T-cell (primary cell): ENCODE results near the gene PYGB. TPM values are rescaled to one million over a fixed set of nuclear protein-coding genes. Genes with fewer than 3 reads are reported as not detected.

ENCODE experiments used
- ATAC-seq, 4 experiments: fragments of 200-7000 bp in 3 of 4; fragments of 150-1000 bp in 1 of 4; cut with Tn5 transposase; replicated peaks in 1 of 4; 1 replicate in 3 of 4; 2 replicates in 1 of 4; pipeline ENCODE4 v1.10.0; 2021; ENCODE audit warnings: moderate library complexity in 3 of 4, mild to moderate bottlenecking in 2 of 4, moderate number of reproducible peaks in 1 of 4
- CTCF ChIA-PET, 2 donors: fragments of 300-600 bp; sonication (Branson Sonifier 250); formaldehyde crosslinking; loops; one replicate each; lab custom pipeline; 2022; ENCODE audit warnings: antibody characterized with exemption in 2 of 2; lab: Charles Lee
- POLR2A ChIA-PET, 2 donors: fragments of 300-600 bp; sonication (Branson Sonifier 250); formaldehyde crosslinking; loops; one replicate each; lab custom pipeline; 2022; ENCODE audit warnings: antibody characterized with exemption in 2 of 2; lab: Charles Lee
- DNase-seq, 35 experiments: peaks; one replicate each; pipeline versions ENCODE4 v3.0.0 to v3.0.0-alpha.2; 2013 to 2023
- H3K27ac ChIP-seq: one replicate; pipeline ENCODE4 v1.5.1; 2013; ENCODE audit warnings: low read length
- H3K27me3 ChIP-seq, 2 experiments: replicated peaks in 1 of 2; 1 replicate in 1 of 2; 2 replicates in 1 of 2; pipeline versions ENCODE4 v1.6.1 to v1.7.0; 2013; ENCODE audit warnings: low read length in 1 of 2, mixed read lengths in 1 of 2; ENCODE audit not compliant: control insufficient read depth in 2 of 2, insufficient read depth in 2 of 2; ENCODE audit errors: extremely low read depth in 1 of 2
- H3K36me3 ChIP-seq, 2 donors: 1 replicate in 1 of 2; 2 replicates in 1 of 2; pipeline versions ENCODE4 v1.6.1 to v1.7.0; 2013; ENCODE audit warnings: low read length in 1 of 2; ENCODE audit not compliant: control insufficient read depth in 2 of 2, insufficient read depth in 1 of 2; ENCODE audit errors: extremely low read depth in 1 of 2
- H3K4me1 ChIP-seq, 2 experiments: 1 replicate in 1 of 2; 2 replicates in 1 of 2; pipeline versions ENCODE4 v1.6.1 to v1.7.0; 2013; ENCODE audit warnings: low read length in 2 of 2, mixed read lengths in 1 of 2; ENCODE audit not compliant: insufficient read depth in 2 of 2, control insufficient read depth in 1 of 2; ENCODE audit errors: extremely low read depth in 1 of 2
- H3K4me3 ChIP-seq, 2 donors: 1 replicate in 1 of 2; 2 replicates in 1 of 2; pipeline versions ENCODE4 v1.5.1 to v1.7.0; 2013; ENCODE audit warnings: mild to moderate bottlenecking in 2 of 2, low read length in 1 of 2, moderate library complexity in 1 of 2; ENCODE audit not compliant: control insufficient read depth in 1 of 2; ENCODE audit errors: extremely low read depth in 1 of 2
- H3K9me3 ChIP-seq: 2 replicates; pipeline ENCODE4 v1.7.0; 2013
- H3K27ac Mint-ChIP-seq, 2 donors: one replicate each; pipeline ENCODE4 v1.8.0; 2020 to 2021; ENCODE audit warnings: mild to moderate bottlenecking in 2 of 2, mixed read lengths in 2 of 2
- H3K27me3 Mint-ChIP-seq, 2 donors: one replicate each; pipeline ENCODE4 v1.8.0; 2021 to 2022; ENCODE audit warnings: mixed read lengths in 2 of 2
- H3K36me3 Mint-ChIP-seq: one replicate; pipeline ENCODE4 v1.8.0; 2021; ENCODE audit warnings: mixed read lengths
- H3K4me1 Mint-ChIP-seq, 3 donors: one replicate each; pipeline ENCODE4 v1.8.0; 2020 to 2022; ENCODE audit warnings: mixed read lengths in 3 of 3, mild to moderate bottlenecking in 1 of 3
- H3K4me3 Mint-ChIP-seq, 3 donors: one replicate each; pipeline ENCODE4 v1.8.0; 2020 to 2022; ENCODE audit warnings: mild to moderate bottlenecking in 3 of 3, mixed read lengths in 3 of 3, moderate library complexity in 3 of 3
- H3K9me3 Mint-ChIP-seq, 3 donors: one replicate each; pipeline ENCODE4 v1.8.0; 2020 to 2022; ENCODE audit warnings: mixed read lengths in 3 of 3
- WGBS: methylation state at CpG from one replicate; pipeline ENCODE4 v1.1.5; 2013; ENCODE audit warnings: missing lambda C conversion rate; ENCODE audit not compliant: insufficient coverage; 5-methylcytosine and 5-hydroxymethylcytosine counted together
- total RNA-seq, 35 experiments: library from RNA in 6 of 35; stranded (reverse) in 6 of 35; fragments of 120-200 nt in 1 of 35; gene quantifications; one replicate each; pipeline versions ENCODE4 v1.2.1 to v1.2.4 and lab custom pipeline; 2013 to 2026

The PYGB gene
- total RNA-seq, 5 donors from 2014 or later (not counting 1 experiment from before 2014, with no cell fraction given), result 29.7 to 53.4 (median 36.5) TPM

GRCh38 chr20:25251019-25251418, 3.1 kb downstream of the PYGB start:
- Mint-ChIP-seq H3K9me3 (no peaks in the 10 kb centered on the region), H3K36me3 (no peaks in the 10 kb centered on the region), H3K4me1 (peaks cover 45 to 61% (median 58%) of the 10 kb centered on the region in 3 donors), H3K27ac (no peak overlapping the region), H3K27me3 (no peaks in the 10 kb centered on the region), H3K4me3 (no peak overlapping the region)
- H3K4me1 ChIP-seq, result peaks cover 14 to 29% of the 10 kb centered on the region in 2 experiments
- ChIA-PET CTCF (interaction anchor here in 1 of 2 donors (0.6 kb wide), 1 partner anchor 215 kb away, joined by 6 read pairs; no protein-coding TSS in a partner anchor), POLR2A (interaction anchor here in 1 of 2 donors (0.6 kb wide), 1 partner anchor 55 kb away, joined by 3 read pairs; no protein-coding TSS in a partner anchor)
- ATAC-seq, result no peak
- H3K36me3 ChIP-seq, result peaks cover 0 to 6% of the 10 kb centered on the region in 2 donors
- no peak overlapping the region for H3K27ac ChIP-seq
- peaks cover 0 to 9% of the 10 kb centered on the region in 2 experiments for H3K27me3 ChIP-seq
- WGBS, result 95% methylated on average over 7 of the region's 9 CpGs
- H3K4me3 ChIP-seq, result no peak overlapping the region
- DNase-seq, result no peak
- no peaks in the 10 kb centered on the region for H3K9me3 ChIP-seq

GRCh38 chr20:25251558-25251957, 3.7 kb downstream of the PYGB start:
- Mint-ChIP-seq H3K27me3 (no peaks in the 10 kb centered on the region), H3K9me3 (no peaks in the 10 kb centered on the region), H3K4me1 (peaks cover 49 to 65% (median 52%) of the 10 kb centered on the region in 3 donors), H3K36me3 (no peaks in the 10 kb centered on the region), H3K4me3 (no peak overlapping the region), H3K27ac (peak overlapping the region in 1 of 2 donors; percentile 19)
- CTCF ChIA-PET, result no interaction called here
- POLR2A ChIA-PET, result interaction anchor here in 1 of 2 donors (0.7 kb wide), 1 partner anchor 52 kb away, joined by 3 read pairs; no protein-coding TSS in a partner anchor
- DNase-seq, result no peak
- H3K27ac ChIP-seq, result no peak overlapping the region
- no CpG with 5 or more reads among the region's 4 CpGs for WGBS
- H3K36me3 ChIP-seq, result peaks cover 0 to 6% of the 10 kb centered on the region in 2 donors
- H3K27me3 ChIP-seq, result peaks cover 0 to 8% of the 10 kb centered on the region in 2 experiments
- H3K4me3 ChIP-seq, result no peak overlapping the region
- H3K9me3 ChIP-seq, result no peaks in the 10 kb centered on the region
- H3K4me1 ChIP-seq, result peaks cover 14 to 29% of the 10 kb centered on the region in 2 experiments
- no peak for ATAC-seq

- Histone ChIP-seq H3K27ac (no peak overlapping the region), H3K9me3 (no peaks in the 10 kb centered on the region), H3K4me3 (no peak overlapping the region), H3K27me3 (peaks cover 0 to 1% of the 10 kb centered on the region in 2 experiments), H3K4me1 (peaks cover 14 to 29% of the 10 kb centered on the region in 2 experiments), H3K36me3 (peaks cover 0 to 6% of the 10 kb centered on the region in 2 donors)
- no peaks in the 10 kb centered on the region for H3K9me3 Mint-ChIP-seq
- peaks cover 44 to 65% (median 48%) of the 10 kb centered on the region in 3 donors for H3K4me1 Mint-ChIP-seq
- H3K27ac Mint-ChIP-seq, result peak overlapping the region in 1 of 2 donors; percentile 19
- ATAC-seq (no peak), DNase-seq (no peak)
- H3K4me3 Mint-ChIP-seq, result no peak overlapping the region
- WGBS, result 77% methylated on average over 2 of the region's 6 CpGs
- H3K36me3 Mint-ChIP-seq, result no peaks in the 10 kb centered on the region
- ChIA-PET POLR2A (interaction anchor here in 1 of 2 donors (0.7 kb wide), 1 partner anchor 53 kb away, joined by 3 read pairs; no protein-coding TSS in a partner anchor), CTCF (no interaction called here)
- no peaks in the 10 kb centered on the region for H3K27me3 Mint-ChIP-seq
Measured at GRCh38 chr20:25252230-25252651, 4.4 kb downstream of the PYGB start.

- H3K4me3 ChIP-seq, result no peak overlapping the region
- H3K9me3 ChIP-seq, result no peaks in the 10 kb centered on the region
- WGBS, result no CpG with 5 or more reads among the region's 6 CpGs
- DNase-seq, result no peak
- CTCF ChIA-PET, result no interaction called here
- Mint-ChIP-seq H3K4me1 (peaks cover 47 to 68% (median 50%) of the 10 kb centered on the region in 3 donors), H3K27me3 (no peaks in the 10 kb centered on the region), H3K9me3 (no peaks in the 10 kb centered on the region), H3K4me3 (no peak overlapping the region), H3K27ac (no peak overlapping the region), H3K36me3 (peaks cover 1% of the 10 kb centered on the region)
- no peak overlapping the region for H3K27ac ChIP-seq
- H3K27me3 ChIP-seq, result no peaks in the 10 kb centered on the region
- peaks cover 0 to 6% of the 10 kb centered on the region in 2 donors for H3K36me3 ChIP-seq
- H3K4me1 ChIP-seq, result peaks cover 18 to 27% of the 10 kb centered on the region in 2 experiments
- POLR2A ChIA-PET, result no interaction called here
- ATAC-seq, result no peak
Measured at GRCh38 chr20:25252686-25253421, 5.0 kb downstream of the PYGB start.

GRCh38 chr20:25253606-25254275, 5.9 kb downstream of the PYGB start:
- no peak for ATAC-seq
- POLR2A ChIA-PET, result interaction anchor here in 1 of 2 donors (0.6 kb wide), 1 partner anchor 1343 kb away, joined by 4 read pairs; no protein-coding TSS in a partner anchor
- Histone ChIP-seq H3K4me3 (no peak overlapping the region), H3K36me3 (peaks cover 0 to 6% of the 10 kb centered on the region in 2 donors), H3K9me3 (no peaks in the 10 kb centered on the region), H3K4me1 (peaks cover 27 to 31% of the 10 kb centered on the region in 2 experiments), H3K27ac (no peak overlapping the region), H3K27me3 (no peaks in the 10 kb centered on the region)
- H3K27ac Mint-ChIP-seq, result no peak overlapping the region
- peaks cover 4% of the 10 kb centered on the region for H3K36me3 Mint-ChIP-seq
- DNase-seq, result no peak
- peaks cover 52 to 75% (median 53%) of the 10 kb centered on the region in 3 donors for H3K4me1 Mint-ChIP-seq
- H3K9me3 Mint-ChIP-seq, result no peaks in the 10 kb centered on the region
- H3K27me3 Mint-ChIP-seq, result no peaks in the 10 kb centered on the region
- 93% methylated on average over 4 of the region's 11 CpGs for WGBS
- CTCF ChIA-PET, result no interaction called here
- H3K4me3 Mint-ChIP-seq, result no peak overlapping the region

- Mint-ChIP-seq H3K9me3 (no peaks in the 10 kb centered on the region), H3K36me3 (peaks cover 10% of the 10 kb centered on the region), H3K4me3 (no peak overlapping the region), H3K4me1 (peaks cover 52 to 75% (median 53%) of the 10 kb centered on the region in 3 donors), H3K27me3 (no peaks in the 10 kb centered on the region), H3K27ac (peak overlapping the region in 1 of 2 donors; percentile 3)
- H3K27ac ChIP-seq, result no peak overlapping the region
- no peaks in the 10 kb centered on the region for H3K27me3 ChIP-seq
- DNase-seq (no peak), ATAC-seq (no peak)
- H3K36me3 ChIP-seq, result peaks cover 0 to 9% of the 10 kb centered on the region in 2 donors
- no peak overlapping the region for H3K4me3 ChIP-seq
- no peaks in the 10 kb centered on the region for H3K9me3 ChIP-seq
- ChIA-PET POLR2A (no interaction called here), CTCF (no interaction called here)
- H3K4me1 ChIP-seq, result peaks cover 32 to 35% of the 10 kb centered on the region in 2 experiments
- WGBS, result 83% methylated on average over 3 of the region's 5 CpGs
Measured at GRCh38 chr20:25254571-25254970, 6.7 kb downstream of the PYGB start.
